22Rv1 (cell line): ENCODE measurements around the gene PSMB2.

Experiments
- CTCF ChIP-seq: fragments of 450-650 bp; IDR thresholded peaks from 2 replicates; pipeline ENCODE4 v1.5.1; 2017; ENCODE audit warnings: mild to moderate bottlenecking
- ZFX ChIP-seq: fragments of 450-650 bp; IDR thresholded peaks from 2 replicates; pipeline ENCODE4 v1.6.1; 2017; ENCODE audit warnings: antibody characterized with exemption, borderline replicate concordance

- no peak for TF ChIP-seq CTCF
- no peak for TF ChIP-seq ZFX
Observed at GRCh38 chr1:35663434-35663833, 22.1 kb upstream of the PSMB2 start.
